Renal pelvis (tissue), 12 donors: ENCODE data around the gene DONSON. TPM values are rescaled to one million over a fixed set of nuclear protein-coding genes. Genes with fewer than 3 reads are reported as not detected.
"Not testable (repeated sequence)": the region's sequence is repeated elsewhere in the genome, so short reads cannot be mapped to it uniquely, and the experiment has no call there.

Source experiments
- DNase-seq: peaks from one replicate; pipeline ENCODE4 v3.0.0-alpha.2; 2013
- long read RNA-seq, 16 experiments: transcript quantifications; one replicate each; lab custom pipeline, GENCODE V29; 2026
- polyA plus RNA-seq, 3 donors: library from polyadenylated mRNA; unstranded; fragments of 120-200 nt; gene quantifications; one replicate each; pipeline ENCODE4 v1.2.1, GENCODE V29; 2013; ENCODE audit not compliant: insufficient read length in 3 of 3

Gene DONSON, protein sequence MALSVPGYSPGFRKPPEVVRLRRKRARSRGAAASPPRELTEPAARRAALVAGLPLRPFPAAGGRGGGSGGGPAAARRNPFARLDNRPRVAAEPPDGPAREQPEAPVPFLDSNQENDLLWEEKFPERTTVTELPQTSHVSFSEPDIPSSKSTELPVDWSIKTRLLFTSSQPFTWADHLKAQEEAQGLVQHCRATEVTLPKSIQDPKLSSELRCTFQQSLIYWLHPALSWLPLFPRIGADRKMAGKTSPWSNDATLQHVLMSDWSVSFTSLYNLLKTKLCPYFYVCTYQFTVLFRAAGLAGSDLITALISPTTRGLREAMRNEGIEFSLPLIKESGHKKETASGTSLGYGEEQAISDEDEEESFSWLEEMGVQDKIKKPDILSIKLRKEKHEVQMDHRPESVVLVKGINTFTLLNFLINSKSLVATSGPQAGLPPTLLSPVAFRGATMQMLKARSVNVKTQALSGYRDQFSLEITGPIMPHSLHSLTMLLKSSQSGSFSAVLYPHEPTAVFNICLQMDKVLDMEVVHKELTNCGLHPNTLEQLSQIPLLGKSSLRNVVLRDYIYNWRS
- polyA plus RNA-seq, result 10 to 100 TPM; 32.0 to 41.4 (median 40.2) TPM
- long read RNA-seq, donor 1, partial matches to known transcripts, result 0 of 2 reads
- long read RNA-seq, donor 1, other reads (novel, unspliced or antisense), result 0 of 2 reads
- long read RNA-seq, donor 2, partial matches to known transcripts, result 0 of 2 reads
- long read RNA-seq, donor 2, other reads (novel, unspliced or antisense), result 0 of 2 reads
- long read RNA-seq, donor 3, partial matches to known transcripts, result 0 of 1 reads
- long read RNA-seq, donor 3, other reads (novel, unspliced or antisense), result 0 of 1 reads
- long read RNA-seq, donor 4, partial matches to known transcripts, result 0 of 3 reads
- long read RNA-seq, donor 4, other reads (novel, unspliced or antisense), result 0 of 3 reads
- long read RNA-seq, donor 5, partial matches to known transcripts, result 0 of 2 reads
- long read RNA-seq, donor 5, other reads (novel, unspliced or antisense), result 0 of 2 reads
- long read RNA-seq, donor 6, partial matches to known transcripts, result 0 of 4 reads
- long read RNA-seq, donor 6, other reads (novel, unspliced or antisense), result 0 of 4 reads
- long read RNA-seq, donor 7, partial matches to known transcripts, result 0 of 3 reads
- long read RNA-seq, donor 7, other reads (novel, unspliced or antisense), result 0 of 3 reads
- long read RNA-seq, donor 8, result 0 reads
- long read RNA-seq, donor 9, result 0 reads
- long read RNA-seq, donor 10, result 0 reads
- long read RNA-seq, donor 11, partial matches to known transcripts, result 39 of 59 reads
- long read RNA-seq, donor 11, other reads (novel, unspliced or antisense), result 19 of 59 reads
- long read RNA-seq, donor 12, partial matches to known transcripts, result 0 of 4 reads
- long read RNA-seq, donor 12, other reads (novel, unspliced or antisense), result 0 of 4 reads
- long read RNA-seq, donor 13, partial matches to known transcripts, result 79 of 85 reads
- long read RNA-seq, donor 13, other reads (novel, unspliced or antisense), result 6 of 85 reads
- long read RNA-seq, donor 14, partial matches to known transcripts, result 0 of 7 reads
- long read RNA-seq, donor 14, other reads (novel, unspliced or antisense), result 0 of 7 reads
- long read RNA-seq, donor 15, partial matches to known transcripts, result 0 of 3 reads
- long read RNA-seq, donor 15, other reads (novel, unspliced or antisense), result 0 of 3 reads
- long read RNA-seq, donor 16, partial matches to known transcripts, result 0 of 2 reads
- long read RNA-seq, donor 16, other reads (novel, unspliced or antisense), result 0 of 2 reads

DNA sequence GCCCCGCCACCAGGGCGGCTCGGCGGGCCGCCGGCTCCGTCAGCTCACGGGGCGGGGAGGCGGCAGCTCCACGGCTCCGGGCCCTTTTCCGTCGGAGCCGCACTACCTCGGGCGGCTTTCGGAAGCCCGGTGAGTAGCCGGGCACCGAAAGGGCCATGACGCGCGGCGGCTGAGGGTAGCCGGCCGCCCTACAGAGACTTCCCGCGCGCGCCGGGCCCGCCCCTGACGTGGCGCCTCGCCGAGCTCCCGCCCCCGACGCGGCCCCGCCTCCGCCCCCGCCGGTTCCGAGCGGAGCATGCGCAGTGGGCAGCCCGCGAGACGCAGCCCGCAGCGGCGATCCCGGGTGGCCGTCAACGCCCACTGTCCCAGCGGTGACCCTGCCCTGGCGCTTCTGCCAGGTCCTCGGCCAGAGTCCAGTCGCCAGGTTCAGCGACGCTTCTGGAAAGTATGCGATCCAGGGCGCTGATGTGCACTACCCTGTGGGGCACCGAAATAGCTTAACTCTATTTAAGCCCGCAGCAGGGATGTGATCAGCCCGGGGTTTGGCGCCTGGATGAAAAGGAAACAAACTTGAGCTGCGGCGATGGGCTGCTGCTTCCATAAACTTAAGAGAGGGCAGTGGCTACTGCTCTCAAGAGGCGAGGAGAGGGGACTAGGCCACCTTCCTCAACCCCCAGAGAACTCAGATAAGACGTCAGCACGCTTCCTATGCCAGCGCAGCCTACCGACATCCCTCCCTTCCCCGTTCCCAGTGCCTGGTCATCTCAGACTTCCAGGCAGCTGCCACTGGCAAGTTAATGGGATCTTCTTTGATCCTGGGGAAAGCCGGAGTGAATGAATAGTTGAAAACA is at the start of gene DONSON:
TSS of gene DONSON (minus strand) at position 200 of the 851 bp plus-strand sequence. CDS start at position 157, 43 bp downstream.
- DNase-seq, result peak; percentile 84

DNA sequence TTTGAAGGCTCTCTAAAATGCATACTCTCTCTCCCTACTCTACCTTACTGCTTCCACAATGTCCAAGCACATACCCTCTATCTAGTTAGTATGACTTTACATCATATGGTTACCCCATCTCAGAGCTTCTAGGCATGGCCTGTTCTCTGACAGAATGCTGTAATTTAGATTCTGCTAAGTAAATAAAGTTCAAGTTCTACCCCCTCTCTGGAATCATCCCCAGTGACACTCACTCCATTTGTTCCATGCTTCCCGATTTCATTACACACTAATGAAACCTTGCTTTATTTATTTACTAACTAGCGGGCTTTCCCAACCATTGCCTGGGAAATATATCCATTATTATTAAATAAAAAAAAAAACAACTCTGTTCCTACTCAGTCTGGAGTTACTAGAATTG is 45.8 kb upstream of the DONSON start:
- no peak for DNase-seq

DNA sequence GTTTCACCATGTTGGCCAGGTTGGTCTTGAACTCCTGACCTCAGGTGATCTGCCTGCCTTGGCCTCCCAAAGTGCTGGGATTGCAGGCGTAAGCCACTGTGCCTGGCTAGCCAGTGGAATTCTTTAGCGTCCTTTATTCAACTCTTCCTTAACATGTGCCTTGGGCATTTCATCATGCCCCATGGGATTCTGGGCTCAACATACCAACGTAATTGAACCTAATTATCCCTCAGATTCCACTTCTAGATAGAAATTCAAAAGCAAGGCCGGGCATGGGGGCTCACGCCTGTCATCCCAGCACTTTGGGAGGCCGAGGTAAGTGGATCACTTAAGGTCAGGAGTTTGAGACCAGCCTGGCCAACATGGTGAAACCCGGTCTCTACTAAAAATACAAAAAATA is 37.7 kb upstream of the DONSON start:
- not testable (repeated sequence) for DNase-seq

DNA sequence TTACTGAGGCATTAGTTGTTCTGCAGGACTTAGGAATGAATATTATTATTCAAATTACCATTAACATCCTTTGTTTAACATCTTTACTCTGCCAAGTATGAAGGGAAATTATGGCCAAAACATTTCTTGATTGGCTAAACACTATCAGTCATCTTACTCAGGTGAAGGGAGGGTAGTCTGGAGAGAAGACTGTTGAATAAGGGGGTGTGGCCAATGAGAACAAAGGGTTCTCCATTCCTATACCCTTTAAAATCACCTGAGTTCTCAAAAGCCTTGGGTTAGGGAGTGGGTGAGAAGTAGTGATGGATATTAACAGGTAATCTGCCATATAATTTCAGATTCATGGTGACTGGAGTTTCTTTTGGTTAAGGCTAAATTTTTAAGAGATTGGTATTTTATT is 33.8 kb upstream of the DONSON start:
- DNase-seq, result no peak

DNA sequence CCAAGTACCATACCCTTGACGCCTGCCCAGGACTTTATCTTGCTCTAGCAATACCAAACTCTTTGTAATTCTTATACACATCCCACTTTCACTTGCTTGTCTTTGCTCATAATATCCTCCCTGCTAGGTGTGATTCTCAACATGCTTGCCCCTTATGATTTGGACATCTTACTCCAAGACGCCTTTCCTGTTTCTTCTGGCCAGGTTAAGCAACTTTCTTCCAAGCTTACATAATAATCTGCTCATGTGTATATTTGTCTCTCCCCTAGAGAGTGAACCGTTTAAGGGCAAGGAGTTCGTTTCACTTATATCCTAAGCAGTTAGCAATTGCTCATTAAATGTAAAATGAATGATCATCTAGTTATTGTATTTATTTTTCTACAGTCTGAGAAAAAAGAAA is 31.2 kb upstream of the DONSON start:
- DNase-seq, result no peak

DNA sequence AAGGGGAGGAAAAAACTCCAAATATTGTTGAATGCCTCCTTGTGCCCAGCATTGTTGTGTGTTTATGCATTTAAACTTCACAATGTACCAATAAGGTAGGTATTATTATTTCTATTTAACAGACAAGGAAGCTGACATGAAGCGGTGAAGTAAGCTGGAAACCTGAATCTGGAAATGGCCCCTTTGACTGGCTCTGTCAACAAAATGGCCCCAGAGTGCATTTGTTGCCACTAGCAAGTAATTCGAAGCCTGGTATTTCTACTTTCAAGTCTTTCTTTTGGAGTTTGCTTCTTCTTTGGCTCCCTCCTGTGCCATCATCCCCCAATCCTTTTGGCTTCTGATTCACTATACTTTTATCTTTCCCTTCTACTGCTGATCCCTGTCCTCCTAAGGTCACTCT is 29.9 kb upstream of the DONSON start:
- no peak for DNase-seq

DNA sequence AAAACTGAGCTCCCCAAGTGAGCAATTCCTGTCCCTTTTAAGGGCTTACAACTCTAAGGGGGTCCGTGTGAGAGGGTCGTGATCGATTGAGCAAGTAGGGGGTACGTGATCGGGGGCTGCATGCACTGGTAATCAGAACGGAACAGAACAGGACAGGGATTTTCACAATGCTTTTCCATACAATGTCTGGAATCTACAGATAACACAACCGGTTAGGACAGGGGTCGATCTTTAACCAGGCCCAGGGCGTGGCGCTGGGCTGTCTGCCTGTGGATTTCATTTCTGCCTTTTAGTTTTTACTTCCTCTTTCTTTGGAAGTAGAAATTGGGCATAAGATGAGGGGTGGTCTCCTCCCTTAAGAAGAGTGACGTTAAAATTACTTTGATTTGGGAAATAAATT is 29.1 kb upstream of the DONSON start:
- not testable (repeated sequence) for DNase-seq

DNA sequence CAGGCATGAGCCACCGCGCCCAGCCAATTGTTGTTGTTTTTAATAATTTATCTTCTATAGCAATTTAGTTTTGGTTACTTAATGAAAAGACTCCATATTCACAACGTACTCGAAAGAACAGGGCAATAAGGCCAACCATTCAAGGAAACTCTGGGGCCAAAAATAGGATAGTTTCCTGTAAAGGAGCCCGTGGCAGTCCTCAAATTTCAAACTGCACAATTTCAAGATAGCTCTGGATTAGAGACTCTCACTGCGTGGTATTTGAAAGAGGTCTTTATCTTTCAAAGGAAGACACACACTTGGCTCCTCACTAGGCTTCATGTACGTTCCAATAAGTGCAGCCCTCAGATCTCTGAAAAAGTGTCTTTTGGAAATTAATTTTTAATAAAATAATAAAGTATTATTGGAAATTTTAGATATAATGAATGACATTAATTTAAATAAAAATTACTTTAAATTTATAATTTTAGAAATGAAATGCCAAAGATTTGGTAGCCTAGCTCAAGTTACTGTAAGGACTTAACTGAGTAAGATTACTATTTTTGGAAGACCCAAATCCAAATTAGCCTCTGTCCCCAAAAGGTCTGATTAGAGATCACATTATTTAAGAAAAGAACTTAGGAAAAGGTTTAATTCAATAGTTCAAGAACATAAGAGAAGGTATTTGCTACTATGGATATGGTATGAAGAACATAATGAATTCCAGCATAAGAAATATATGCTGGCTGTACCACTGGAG is 22.7 kb upstream of the DONSON start:
- DNase-seq, result no peak

DNA sequence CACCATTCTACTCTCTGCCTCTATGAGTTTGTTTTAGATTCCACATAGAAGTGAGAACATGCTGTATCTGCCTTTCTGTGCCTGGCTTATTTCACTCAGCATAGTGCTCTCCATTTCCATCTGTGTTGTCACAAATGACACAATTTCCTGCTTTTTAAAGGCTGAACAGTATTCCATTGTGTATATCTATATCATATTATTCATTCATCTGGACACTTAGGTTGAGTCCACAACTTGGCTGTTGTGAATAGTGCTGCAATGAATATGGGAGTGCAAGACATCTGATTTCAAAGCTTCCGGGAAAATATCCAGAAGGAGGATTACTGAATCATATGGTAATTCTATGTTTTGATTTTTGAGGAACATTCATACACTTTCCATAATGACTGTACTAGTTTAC is 20.1 kb upstream of the DONSON start:
- no peak for DNase-seq

DNA sequence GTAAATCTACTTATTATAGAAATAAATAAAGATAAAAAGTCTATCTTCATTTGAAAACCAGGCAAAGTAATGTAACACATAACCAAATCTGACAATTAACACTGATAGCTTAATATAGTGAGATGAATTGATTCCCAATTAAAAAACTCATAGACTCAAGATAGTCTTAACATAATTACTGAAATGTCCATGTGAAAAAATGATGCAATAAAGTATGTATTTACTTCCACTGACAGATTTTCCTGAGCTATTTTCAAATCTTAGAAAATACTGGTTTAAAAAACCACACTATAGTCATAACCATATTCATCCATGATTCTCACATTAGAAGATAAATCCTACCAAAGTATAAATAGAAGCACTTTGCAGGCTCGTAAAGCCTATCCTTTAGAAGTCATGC is 9.6 kb upstream of the DONSON start:
- DNase-seq, result no peak

DNA sequence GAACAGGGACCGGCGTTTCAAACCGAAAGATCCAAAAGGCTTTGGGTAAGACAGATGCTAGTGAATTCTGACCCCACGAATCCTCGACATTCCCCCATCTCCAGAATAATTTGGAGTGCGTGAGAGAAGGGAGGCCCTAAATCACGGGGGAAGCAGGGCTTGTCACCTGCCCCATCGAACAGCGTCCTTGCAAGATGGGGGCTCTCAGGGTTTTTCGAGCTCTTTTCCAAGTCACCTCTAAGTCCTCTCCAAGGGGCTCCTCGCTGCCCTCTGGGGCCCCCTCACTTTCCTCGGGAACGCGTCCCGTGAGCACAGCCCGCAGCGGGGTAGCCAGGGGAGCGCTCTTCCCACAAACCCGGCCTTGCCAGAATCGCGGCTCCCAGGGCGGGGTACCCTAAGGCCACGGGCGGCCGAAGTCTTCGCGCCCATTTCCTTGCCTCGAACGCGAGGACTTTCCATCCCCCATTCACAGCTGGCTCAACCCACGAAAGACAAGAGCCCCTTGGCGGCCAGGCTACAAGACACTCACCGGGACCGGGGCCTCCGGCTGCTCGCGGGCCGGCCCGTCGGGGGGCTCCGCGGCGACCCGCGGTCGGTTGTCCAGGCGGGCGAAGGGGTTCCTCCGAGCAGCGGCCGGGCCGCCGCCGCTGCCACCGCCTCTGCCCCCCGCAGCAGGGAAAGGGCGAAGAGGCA is 546 bp downstream of the DONSON start:
- peak; percentile 39 for DNase-seq

DNA sequence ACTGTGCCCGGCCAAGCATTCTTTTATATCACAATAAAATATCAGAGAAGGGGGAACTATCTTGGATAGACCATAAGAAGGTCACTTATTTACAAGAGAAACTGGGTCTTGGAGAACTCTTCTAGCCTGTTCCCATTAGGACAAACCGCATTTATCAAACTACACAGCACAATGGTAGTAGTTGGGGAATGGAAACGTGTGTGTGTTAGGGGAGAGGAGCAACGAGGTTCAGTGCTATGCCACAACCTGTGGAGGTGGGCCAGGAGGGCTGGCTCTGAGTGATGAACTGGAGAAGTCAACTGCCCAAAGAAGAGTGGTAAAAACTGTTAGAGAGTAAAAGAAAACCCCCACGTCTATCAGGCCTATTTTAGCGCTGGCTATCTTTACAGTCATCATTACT is 1.6 kb downstream of the DONSON start:
- no peak for DNase-seq

DNA sequence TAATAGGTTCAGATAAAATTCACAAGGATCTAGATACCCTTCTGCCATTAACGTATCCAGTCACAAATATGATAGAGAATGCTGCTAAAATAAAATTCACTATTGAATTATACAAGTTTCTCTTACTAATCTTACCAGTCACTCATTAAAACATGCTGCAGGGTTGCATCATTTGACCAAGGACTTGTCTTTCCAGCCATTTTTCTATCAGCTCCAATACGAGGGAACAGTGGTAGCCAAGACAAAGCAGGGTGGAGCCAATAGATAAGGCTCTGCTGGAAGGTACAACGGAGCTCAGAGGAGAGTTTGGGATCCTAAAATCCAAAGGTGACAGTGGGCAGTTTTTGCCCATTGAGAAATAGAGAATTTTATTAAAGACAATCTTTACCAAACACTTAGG is 4.0 kb downstream of the DONSON start:
- DNase-seq, result no peak

DNA sequence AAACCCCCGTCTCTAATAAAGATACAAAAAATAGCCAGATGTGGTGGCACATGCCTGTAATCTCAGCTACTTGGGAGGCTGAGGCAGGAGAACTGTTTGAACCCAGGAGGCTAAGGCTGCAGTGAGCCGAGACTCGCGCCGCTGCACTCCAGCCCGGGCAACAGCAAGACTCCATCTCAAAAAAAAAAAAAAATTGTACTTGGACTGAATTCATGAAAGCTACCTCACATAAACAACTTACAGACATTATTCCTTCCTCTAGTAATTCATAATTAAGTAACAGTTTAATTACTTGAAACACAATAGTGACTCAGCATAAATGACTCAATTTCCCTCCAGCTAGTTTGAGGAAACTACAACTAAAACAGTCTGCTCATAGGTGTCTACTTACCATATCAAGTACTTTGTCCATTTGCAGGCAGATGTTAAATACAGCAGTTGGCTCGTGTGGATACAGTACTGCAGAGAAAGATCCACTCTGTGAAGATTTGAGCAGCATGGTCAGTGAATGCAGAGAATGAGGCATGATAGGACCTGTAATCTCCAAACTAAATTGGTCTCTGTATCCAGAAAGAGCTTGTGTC is 9.4 kb downstream of the DONSON start:
- DNase-seq, result no peak

DNA sequence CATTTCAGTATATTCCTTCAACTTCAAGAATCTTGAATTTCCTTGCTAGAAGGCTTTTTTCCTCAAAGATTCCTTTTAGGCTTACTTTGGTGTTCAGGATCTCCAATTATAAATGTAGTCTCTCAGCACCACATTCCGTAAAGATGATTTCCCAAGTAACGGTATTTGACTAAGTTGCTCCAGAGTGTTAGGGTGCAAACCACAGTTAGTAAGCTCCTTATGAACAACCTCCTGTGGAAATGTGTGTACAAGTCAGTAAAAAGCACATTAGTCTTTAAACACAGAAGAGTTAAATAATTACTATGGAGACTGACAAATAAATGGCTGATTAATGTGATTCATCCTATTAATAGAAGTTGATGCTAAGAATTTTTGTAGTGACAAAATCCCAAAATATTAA is 10.3 kb downstream of the DONSON start:
- no peak for DNase-seq

DNA sequence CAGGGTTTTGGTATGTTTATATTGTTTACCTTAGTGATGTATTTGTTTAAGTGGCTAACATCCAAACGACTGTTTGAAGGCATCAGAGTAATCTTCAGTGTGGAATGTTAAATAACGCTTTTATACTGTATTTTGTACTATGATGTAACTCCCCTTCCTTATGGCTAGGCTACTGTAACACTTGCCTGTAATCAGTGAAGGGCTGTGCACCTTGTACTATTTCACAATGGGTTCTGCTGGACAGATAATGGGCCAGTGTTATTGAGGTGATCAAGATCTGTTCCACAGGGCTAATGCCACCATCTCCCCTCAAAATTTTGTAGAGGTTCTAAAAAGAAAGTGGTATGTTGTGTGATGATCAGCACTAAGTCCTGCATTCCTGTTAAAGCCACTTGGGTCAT is 11.7 kb downstream of the DONSON start:
- not testable (repeated sequence) for DNase-seq

DNA sequence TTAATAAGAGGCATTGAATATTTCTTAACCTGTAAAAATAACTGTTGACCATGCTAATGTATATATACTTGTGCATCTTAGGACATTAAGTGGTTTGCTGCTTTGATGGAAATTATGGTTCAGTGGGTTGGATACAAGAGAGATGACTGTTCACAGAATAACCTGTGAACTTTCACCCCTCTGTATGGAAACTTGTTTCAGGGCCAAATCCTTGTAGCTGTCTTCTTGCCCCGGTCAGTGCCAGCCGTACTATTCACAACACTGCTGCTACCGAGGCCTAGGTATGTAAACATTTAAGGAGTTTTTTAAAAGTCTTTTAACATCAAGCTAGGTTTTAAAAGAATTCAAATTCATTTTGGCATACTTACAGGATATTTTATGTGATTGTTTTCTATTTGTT is 16.1 kb downstream of the DONSON start:
- no peak for DNase-seq

DNA sequence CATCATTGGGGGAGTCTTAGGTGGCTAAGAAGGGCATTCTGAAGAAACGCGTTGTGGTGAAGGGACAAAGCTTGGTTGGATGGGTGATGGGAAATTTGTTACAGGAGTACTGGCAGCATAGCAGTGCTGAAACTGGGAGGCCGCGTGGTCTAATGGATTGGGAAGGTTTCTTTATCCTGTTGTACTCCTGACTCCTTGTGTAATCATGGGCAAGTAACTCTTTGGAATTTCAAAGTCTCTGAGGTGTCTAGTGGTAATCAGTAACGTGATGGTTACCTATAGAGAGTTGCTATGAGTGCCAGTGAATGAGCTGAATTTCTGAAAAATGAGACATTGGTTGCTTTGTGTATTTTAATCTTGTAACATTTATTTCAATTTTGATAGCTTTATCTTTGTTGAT is 18.5 kb downstream of the DONSON start:
- no peak for DNase-seq
